Neuronal stem cell (in vitro differentiated cells): ENCODE results near the gene AZU1.

Source experiments
- DNase-seq: peaks from one replicate; pipeline ENCODE4 v3.0.0-alpha.2; 2013; ENCODE audit warnings: low spot score
- H2AFZ ChIP-seq: one replicate; pipeline ENCODE4 v1.6.1; 2013; ENCODE audit warnings: mild to moderate bottlenecking, low read length, inconsistent platforms
- H2AK5ac ChIP-seq: 2 replicates; pipeline ENCODE4 v1.6.1; 2013; ENCODE audit warnings: low read depth, mild to moderate bottlenecking, inconsistent platforms, low read length, moderate library complexity, mixed read lengths
- H2BK120ac ChIP-seq: 2 replicates; pipeline ENCODE4 v1.6.1; 2013; ENCODE audit warnings: low read depth, mild to moderate bottlenecking, inconsistent platforms, low read length, moderate library complexity, mixed read lengths
- H2BK12ac ChIP-seq: one replicate; pipeline ENCODE4 v1.6.1; 2013; ENCODE audit warnings: low read length, inconsistent platforms
- H2BK15ac ChIP-seq: 2 replicates; pipeline ENCODE4 v1.6.1; 2013; ENCODE audit warnings: mild to moderate bottlenecking, low read length, inconsistent platforms, mixed read lengths
- H2BK5ac ChIP-seq: one replicate; pipeline ENCODE4 v1.6.1; 2013; ENCODE audit warnings: inconsistent platforms, mild to moderate bottlenecking, low read length, moderate library complexity
- H3K14ac ChIP-seq: one replicate; pipeline ENCODE4 v1.6.1; 2013; ENCODE audit warnings: low read length, inconsistent platforms
- H3K18ac ChIP-seq: 2 replicates; pipeline ENCODE4 v1.6.1; 2013; ENCODE audit warnings: low read length, inconsistent platforms
- H3K23ac ChIP-seq: 2 replicates; pipeline ENCODE4 v1.6.1; 2013; ENCODE audit warnings: low read depth, mild to moderate bottlenecking, mixed read lengths, low read length, inconsistent platforms; ENCODE audit not compliant: poor library complexity
- H3K27ac ChIP-seq: replicated peaks from 3 replicates; pipeline ENCODE4 v1.5.1; 2013; ENCODE audit warnings: low read length, inconsistent platforms
- H3K27me3 ChIP-seq, 3 experiments: 2 replicates each; pipeline ENCODE4 v1.6.1; 2013; ENCODE audit warnings: low read length in 3 of 3, mild to moderate bottlenecking in 2 of 3, inconsistent platforms in 1 of 3, low read depth in 1 of 3, mixed read lengths in 1 of 3, moderate library complexity in 1 of 3; ENCODE audit not compliant: control insufficient read depth in 3 of 3, insufficient read depth in 3 of 3
- H3K36me3 ChIP-seq, 2 donors: replicated peaks in 1 of 2; 2 replicates each; pipeline ENCODE4 v1.6.1; 2013; ENCODE audit warnings: low read length in 2 of 2; ENCODE audit not compliant: control insufficient read depth in 2 of 2, insufficient read depth in 2 of 2
- H3K4ac ChIP-seq: 2 replicates; pipeline ENCODE4 v1.6.1; 2013; ENCODE audit warnings: inconsistent platforms, mild to moderate bottlenecking, low read length, moderate library complexity
- H3K4me1 ChIP-seq, 2 donors: 1 replicate in 1 of 2; 2 replicates in 1 of 2; pipeline ENCODE4 v1.6.1; 2013; ENCODE audit warnings: low read length in 2 of 2, low read depth in 1 of 2; ENCODE audit not compliant: control insufficient read depth in 2 of 2, insufficient read depth in 1 of 2
- H3K4me2 ChIP-seq: one replicate; pipeline ENCODE4 v1.6.1; 2013; ENCODE audit warnings: mild to moderate bottlenecking, low read length, inconsistent platforms; ENCODE audit not compliant: insufficient read depth, poor library complexity, severe bottlenecking
- H3K4me3 ChIP-seq, 2 donors: 2 replicates each; pipeline ENCODE4 v1.5.1; 2013; ENCODE audit warnings: low read length in 2 of 2, mild to moderate bottlenecking in 2 of 2, inconsistent platforms in 1 of 2, moderate library complexity in 1 of 2
- H3K79me1 ChIP-seq: one replicate; pipeline ENCODE4 v1.6.1; 2013; ENCODE audit warnings: low read depth, mild to moderate bottlenecking, inconsistent platforms, low read length, moderate library complexity
- H3K9ac ChIP-seq: one replicate; pipeline ENCODE4 v1.6.1; 2013; ENCODE audit warnings: mild to moderate bottlenecking, low read depth, low read length, inconsistent platforms; ENCODE audit not compliant: poor library complexity
- H3K9me3 ChIP-seq, 2 donors: replicated peaks in 1 of 2; 2 replicates each; pipeline versions ENCODE3 to v1.6.1; 2013; ENCODE audit warnings: low read length in 2 of 2, mild to moderate bottlenecking in 2 of 2, inconsistent platforms in 1 of 2, low read depth in 1 of 2, mixed read lengths in 1 of 2, moderate library complexity in 1 of 2; ENCODE audit not compliant: control insufficient read depth in 2 of 2, insufficient read depth in 1 of 2
- H4K8ac ChIP-seq: one replicate; pipeline ENCODE4 v1.6.1; 2013; ENCODE audit warnings: low read depth, mild to moderate bottlenecking, inconsistent platforms, low read length, moderate library complexity
- H4K91ac ChIP-seq: one replicate; pipeline ENCODE4 v1.6.1; 2013; ENCODE audit warnings: low read length, low read depth, mild to moderate bottlenecking, inconsistent platforms; ENCODE audit not compliant: poor library complexity
- WGBS, 2 donors: extraction: QIAGEN DNeasy Blood & Tissue Kit; methylation state at CpG; one replicate each; pipeline ENCODE4 v1.1.7; 2013; ENCODE audit warnings: missing lambda C conversion rate in 2 of 2, mixed read lengths in 1 of 2; ENCODE audit not compliant: insufficient read length in 2 of 2, insufficient replicate concordance in 1 of 2; ENCODE audit errors: extremely low coverage in 2 of 2; 5-methylcytosine and 5-hydroxymethylcytosine counted together

Gene AZU1

GRCh38 chr19:868458-869244, 41.0 kb downstream of the AZU1 start:
- Histone ChIP-seq H3K9ac (no peak overlapping the region), H3K79me1 (peaks cover 4% of the 10 kb centered on the region), H3K9me3 (no peaks in the 10 kb centered on the region), H2BK5ac (no peak overlapping the region), H3K18ac (no peak overlapping the region), H3K23ac (peak overlapping the region; percentile 91), H2BK12ac (no peak overlapping the region), H3K4me1 (peaks cover 0 to 5% of the 10 kb centered on the region in 2 donors), H3K14ac (no peak overlapping the region), H2AK5ac (no peak overlapping the region), H4K8ac (peak overlapping the region; percentile 82), H3K36me3 (peaks cover 26 to 51% of the 10 kb centered on the region in 2 donors), H2BK120ac (no peak overlapping the region), H2BK15ac (no peak overlapping the region), H2AFZ (no peak overlapping the region), H3K27ac (no peak overlapping the region), H3K4ac (no peak overlapping the region), H4K91ac (no peak overlapping the region), H3K27me3 (no peaks in the 10 kb centered on the region), H3K4me3 (no peak overlapping the region), H3K4me2 (no peak overlapping the region)
- no peak for DNase-seq
- WGBS, 2 donors = no CpG with 5 or more reads among the region's 34 CpGs

GRCh38 chr19:869245-870177, 41.9 kb downstream of the AZU1 start:
- Histone ChIP-seq H2AFZ (no peak overlapping the region), H3K79me1 (peaks cover 4% of the 10 kb centered on the region), H3K4me2 (no peak overlapping the region), H3K27ac (no peak overlapping the region), H3K27me3 (no peaks in the 10 kb centered on the region), H3K4me3 (no peak overlapping the region), H3K4ac (no peak overlapping the region), H3K23ac (peak overlapping the region; percentile 68), H3K36me3 (peaks cover 28 to 58% of the 10 kb centered on the region in 2 donors), H2BK12ac (no peak overlapping the region), H2BK120ac (no peak overlapping the region), H3K9me3 (no peaks in the 10 kb centered on the region), H2AK5ac (no peak overlapping the region), H3K9ac (no peak overlapping the region), H2BK5ac (no peak overlapping the region), H3K18ac (no peak overlapping the region), H2BK15ac (no peak overlapping the region), H3K14ac (no peak overlapping the region), H3K4me1 (peaks cover 0 to 5% of the 10 kb centered on the region in 2 donors), H4K8ac (no peak overlapping the region), H4K91ac (no peak overlapping the region)
- DNase-seq = no peak
- WGBS, 2 donors = no CpG with 5 or more reads among the region's 29 CpGs

GRCh38 chr19:870314-870713, 42.7 kb downstream of the AZU1 start:
- Histone ChIP-seq H3K9me3 (no peaks in the 10 kb centered on the region), H2BK15ac (no peak overlapping the region), H2BK5ac (no peak overlapping the region), H3K4ac (no peak overlapping the region), H4K91ac (no peak overlapping the region), H3K18ac (no peak overlapping the region), H3K36me3 (peaks cover 31 to 63% of the 10 kb centered on the region in 2 donors), H3K9ac (no peak overlapping the region), H2AK5ac (no peak overlapping the region), H3K23ac (no peak overlapping the region), H3K27ac (no peak overlapping the region), H3K4me1 (peaks cover 0 to 3% of the 10 kb centered on the region in 2 donors), H3K27me3 (no peaks in the 10 kb centered on the region), H2AFZ (no peak overlapping the region), H2BK12ac (no peak overlapping the region), H3K79me1 (peaks cover 4% of the 10 kb centered on the region), H4K8ac (no peak overlapping the region), H3K14ac (no peak overlapping the region), H3K4me2 (no peak overlapping the region), H3K4me3 (no peak overlapping the region), H2BK120ac (no peak overlapping the region)
- no CpG with 5 or more reads among the region's 8 CpGs for WGBS, 2 donors
- no peak for DNase-seq

- Histone ChIP-seq H3K79me1 (peaks cover 4% of the 10 kb centered on the region), H2BK5ac (no peak overlapping the region), H3K9me3 (no peaks in the 10 kb centered on the region), H3K4me2 (no peak overlapping the region), H3K18ac (no peak overlapping the region), H2AK5ac (no peak overlapping the region), H2BK120ac (no peak overlapping the region), H3K4me1 (peaks cover 0 to 3% of the 10 kb centered on the region in 2 donors), H4K91ac (no peak overlapping the region), H2AFZ (no peak overlapping the region), H2BK15ac (no peak overlapping the region), H3K4me3 (no peak overlapping the region), H3K4ac (no peak overlapping the region), H3K23ac (peak overlapping the region; percentile 6), H2BK12ac (no peak overlapping the region), H3K27ac (no peak overlapping the region), H4K8ac (no peak overlapping the region), H3K36me3 (peaks cover 37 to 70% of the 10 kb centered on the region in 2 donors), H3K14ac (no peak overlapping the region), H3K27me3 (no peaks in the 10 kb centered on the region), H3K9ac (no peak overlapping the region)
- WGBS, 2 donors = no CpG with 5 or more reads among the region's 28 CpGs
- DNase-seq = no peak
Measured at GRCh38 chr19:870963-871401, 43.3 kb downstream of the AZU1 start.
